T-helper 2 cell (primary cell): ENCODE data around the gene PRDX5.

Experiments used
- DNase-seq, 5 experiments: peaks; one replicate each; pipeline versions ENCODE4 v3.0.0 to v3.0.0-alpha.2; 2012 to 2022

PRDX5 gene

DNA sequence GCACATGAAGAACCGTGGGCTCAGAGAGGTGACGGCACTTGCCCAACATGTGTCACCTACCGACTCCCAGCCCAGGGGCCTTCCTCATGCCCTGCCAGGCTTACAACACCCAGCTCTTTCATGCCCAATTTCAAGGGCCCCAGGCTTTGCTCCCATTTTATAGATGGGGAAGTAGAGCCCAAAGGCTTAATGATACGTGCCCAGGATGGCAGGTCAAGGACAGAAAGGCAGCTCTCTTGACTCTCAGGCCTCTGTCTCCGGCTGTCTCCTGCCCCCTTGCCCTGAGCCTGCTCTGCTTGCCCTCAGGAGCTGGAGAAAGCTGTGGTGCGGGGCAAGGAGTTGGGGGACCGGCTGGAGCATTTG, 31.1 kb downstream of the PRDX5 start:
- DNase-seq, result no peak

DNA sequence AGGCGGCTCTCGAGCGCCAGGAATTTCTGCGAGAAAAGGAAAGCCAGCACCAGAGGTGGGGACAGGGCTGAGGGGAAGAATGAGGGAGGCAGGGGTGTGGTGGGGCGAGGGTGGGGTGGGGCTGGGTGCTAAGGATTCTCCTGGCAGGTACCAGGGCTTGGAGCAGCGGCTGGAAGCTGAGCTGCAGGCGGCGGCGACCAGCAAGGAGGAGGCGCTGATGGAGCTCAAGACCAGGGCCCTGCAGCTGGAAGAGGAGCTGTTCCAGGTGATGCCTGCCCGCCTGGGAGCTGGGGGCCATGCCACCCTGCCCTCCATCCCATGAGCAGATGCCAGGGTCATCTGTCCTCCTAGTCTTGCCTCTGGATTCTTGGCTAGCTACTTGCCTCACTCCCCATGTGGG, 31.5 kb downstream of the PRDX5 start:
- no peak for DNase-seq

DNA sequence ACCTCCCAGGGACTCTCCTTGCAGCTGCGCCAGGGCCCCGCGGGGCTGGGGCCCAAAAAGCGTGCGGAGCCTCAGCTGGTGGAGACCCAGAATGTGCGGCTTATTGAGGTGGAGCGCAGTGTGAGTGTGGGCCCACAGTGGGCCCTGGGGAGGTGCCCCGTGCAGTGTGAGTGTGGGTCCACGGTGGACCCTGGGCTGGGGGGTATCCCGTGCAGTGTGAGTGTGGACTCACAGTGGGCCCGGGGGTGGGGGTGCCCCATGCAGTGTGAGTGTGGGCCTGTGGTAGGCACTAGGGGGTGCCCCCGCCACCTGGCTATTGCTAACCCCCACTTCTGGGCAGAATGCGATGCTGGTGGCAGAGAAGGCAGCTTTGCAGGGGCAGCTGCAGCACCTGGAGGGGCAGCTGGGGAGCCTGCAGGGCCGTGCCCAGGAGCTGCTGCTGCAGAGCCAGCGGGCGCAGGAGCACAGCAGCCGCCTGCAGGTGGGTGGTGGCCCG, 33.3 kb downstream of the PRDX5 start:
- DNase-seq, result no peak

DNA sequence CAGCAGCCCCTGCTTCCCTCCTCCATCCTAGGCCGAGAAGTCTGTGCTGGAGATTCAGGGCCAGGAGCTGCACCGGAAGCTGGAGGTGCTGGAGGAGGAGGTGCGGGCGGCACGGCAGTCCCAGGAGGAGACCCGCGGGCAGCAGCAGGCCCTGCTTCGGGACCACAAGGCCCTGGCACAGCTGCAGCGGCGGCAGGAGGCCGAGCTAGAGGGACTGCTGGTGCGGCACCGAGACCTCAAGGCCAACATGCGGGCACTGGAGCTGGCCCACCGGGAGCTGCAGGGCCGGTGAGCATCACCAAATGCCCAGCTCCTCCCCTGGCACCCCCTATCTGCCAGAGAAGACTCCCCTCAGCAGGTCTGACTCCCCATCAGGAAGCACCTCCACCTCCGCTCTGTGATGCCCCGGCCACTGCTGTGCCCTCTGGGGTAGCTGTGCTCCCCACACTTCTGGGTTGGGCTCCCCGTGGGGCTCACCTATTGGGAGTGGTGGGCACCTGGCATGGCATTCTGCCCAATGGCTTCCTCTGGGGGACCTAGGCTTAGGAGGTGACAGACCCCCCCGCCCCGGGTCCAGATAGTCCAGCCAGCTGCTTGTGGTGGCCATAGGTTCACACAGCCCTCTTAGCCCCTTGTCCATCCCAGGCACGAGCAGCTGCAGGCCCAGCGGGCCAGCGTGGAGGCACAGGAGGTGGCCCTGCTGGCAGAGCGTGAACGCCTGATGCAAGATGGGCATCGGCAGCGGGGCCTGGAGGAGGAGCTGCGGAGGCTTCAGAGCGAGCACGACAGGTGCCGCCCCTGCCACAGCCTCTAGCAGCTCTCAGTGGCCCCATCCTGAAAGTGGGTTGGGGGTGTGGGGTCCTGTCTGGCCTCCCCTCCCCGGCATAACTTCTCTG, 34.4 kb downstream of the PRDX5 start:
- DNase-seq, result no peak

DNA sequence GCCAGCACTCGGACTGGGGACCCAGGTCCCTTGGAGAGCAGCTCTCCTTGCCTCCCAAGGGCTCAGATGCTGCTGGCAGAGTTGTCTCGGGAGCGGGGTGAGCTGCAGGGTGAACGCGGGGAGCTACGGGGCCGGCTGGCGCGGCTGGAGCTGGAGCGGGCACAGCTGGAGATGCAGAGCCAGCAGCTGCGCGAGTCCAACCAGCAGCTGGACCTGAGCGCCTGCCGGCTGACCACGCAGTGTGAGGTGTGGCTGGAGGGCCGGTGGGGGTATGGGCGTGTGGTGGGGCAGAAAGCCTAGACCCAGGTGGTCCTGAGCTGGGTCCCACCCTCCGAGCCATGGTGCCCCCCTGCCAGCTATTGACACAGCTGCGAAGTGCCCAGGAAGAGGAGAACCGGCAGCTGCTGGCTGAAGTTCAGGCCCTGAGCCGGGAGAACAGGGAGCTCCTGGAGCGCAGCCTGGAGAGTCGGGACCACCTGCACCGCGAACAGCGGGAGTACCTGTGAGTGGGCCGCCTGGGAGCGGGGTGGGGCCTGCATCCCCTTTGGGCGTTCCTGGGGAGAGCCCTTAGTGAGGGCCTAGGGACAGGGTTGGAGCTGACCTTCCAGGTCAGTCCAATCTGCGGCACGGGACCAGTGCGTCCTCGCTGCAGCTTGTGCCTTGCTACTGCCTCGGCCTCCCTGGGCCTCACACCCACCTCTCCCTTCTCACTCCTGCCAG, 35.2 kb downstream of the PRDX5 start:
- DNase-seq, result no peak

DNA sequence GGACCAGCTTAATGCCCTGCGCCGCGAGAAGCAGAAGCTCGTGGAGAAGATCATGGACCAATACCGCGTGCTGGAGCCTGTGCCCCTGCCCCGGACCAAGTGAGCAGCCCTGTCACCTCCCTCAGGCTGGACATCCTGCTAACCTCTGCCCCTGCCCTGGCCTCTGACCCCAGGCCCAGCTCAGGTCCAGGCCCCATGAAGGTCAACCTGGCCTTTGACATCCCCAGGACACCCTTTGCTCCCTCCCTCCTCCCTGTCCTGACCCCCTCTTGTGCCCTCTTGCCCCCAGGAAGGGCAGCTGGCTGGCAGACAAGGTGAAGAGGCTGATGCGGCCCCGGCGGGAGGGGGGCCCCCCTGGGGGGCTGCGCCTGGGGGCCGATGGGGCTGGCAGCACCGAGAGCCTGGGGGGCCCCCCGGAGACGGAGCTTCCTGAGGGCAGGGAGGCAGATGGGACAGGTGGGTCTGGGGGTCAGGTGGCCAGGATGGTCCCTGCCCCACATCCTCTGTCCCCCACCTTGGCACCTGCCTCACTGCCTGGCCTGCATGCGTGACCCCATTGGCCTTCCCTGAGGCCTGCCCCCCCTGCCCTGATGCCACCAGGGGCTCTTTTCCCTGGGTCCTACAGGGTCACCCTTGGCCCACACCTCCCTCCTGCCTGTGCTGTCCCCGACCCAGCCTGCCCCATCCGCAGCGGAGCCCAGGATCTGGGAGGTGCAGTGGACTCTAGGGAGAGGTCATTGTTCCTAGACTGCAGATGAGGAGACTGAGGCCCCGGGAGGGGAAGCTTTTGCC, 36.0 kb downstream of the PRDX5 start:
- no peak for DNase-seq

- DNase-seq, result no peak
Measured at GRCh38 chr11:64355078-64355940, 37.4 kb downstream of the PRDX5 start.

- DNase-seq, result peak in 1 of 5 experiments; percentile 38
Measured at GRCh38 chr11:64356498-64357411, 38.8 kb downstream of the PRDX5 start.

DNA sequence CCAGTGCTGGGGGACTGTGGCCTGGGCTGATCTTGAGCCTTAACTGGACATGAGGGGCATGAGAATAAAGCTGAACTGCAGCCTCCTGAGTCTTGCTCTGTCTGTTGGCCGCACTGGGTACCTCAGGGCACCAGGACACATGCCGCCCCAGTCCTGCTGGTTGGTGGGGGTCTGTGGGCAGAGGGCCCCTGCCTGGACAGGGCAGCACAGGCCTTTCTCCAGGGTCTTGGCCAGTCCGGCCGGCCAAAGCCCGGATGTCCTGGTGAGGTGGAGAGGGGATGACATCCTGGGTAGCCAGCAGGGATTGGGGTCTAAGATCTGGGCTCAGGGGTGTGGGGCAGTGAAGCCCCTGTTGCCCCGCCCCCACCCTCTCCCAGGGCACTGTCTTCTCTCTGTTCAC, 39.5 kb downstream of the PRDX5 start:
- no peak for DNase-seq

DNA sequence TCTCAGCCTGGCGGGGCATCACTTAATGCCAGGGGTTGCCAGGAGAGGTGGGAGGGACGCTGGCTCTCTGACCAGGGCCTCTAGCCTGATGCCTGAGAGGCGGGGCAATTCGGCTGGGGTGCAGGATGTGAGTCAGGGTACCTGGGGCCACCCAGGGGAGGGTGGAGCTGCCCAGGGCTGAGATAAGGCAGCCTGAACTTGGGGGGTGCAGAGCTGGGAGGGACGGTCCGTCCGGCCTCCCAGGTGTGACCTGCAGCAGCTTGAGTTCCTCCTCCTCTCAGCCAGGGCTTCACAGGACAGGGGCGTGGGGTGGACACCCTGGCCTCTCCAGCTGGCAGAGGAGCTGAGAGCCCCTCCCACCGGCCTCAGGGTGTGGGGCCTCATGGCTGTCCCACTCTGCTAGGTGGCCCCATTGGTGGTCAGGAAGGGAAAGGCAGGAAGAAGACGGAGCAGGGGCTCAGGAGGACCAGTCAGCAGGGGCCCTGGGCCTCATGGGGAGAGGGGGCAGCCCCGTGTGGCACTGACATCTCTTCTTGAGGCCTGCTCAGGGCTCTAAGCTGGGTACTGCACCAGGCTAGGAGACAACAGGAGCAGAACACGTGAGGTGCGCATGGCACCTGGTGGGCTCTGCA, 40.1 kb downstream of the PRDX5 start:
- DNase-seq, result no peak

GRCh38 chr11:64358536-64358906, 40.6 kb downstream of the PRDX5 start:
- DNase-seq, result no peak

GRCh38 chr11:64358907-64359711, 41.2 kb downstream of the PRDX5 start, which contains the start of gene RPS6KA4:
Gene RPS6KA4 (plus strand): TSS chr11:64359162. CDS start chr11:64359236, 74 bp downstream.
- peak in 4 of 5 experiments; percentile 31 to 66 (median 41) for DNase-seq

- peak in 1 of 5 experiments; percentile 77 for DNase-seq
Measured at GRCh38 chr11:64359712-64360445, 42.0 kb downstream of the PRDX5 start.

DNA sequence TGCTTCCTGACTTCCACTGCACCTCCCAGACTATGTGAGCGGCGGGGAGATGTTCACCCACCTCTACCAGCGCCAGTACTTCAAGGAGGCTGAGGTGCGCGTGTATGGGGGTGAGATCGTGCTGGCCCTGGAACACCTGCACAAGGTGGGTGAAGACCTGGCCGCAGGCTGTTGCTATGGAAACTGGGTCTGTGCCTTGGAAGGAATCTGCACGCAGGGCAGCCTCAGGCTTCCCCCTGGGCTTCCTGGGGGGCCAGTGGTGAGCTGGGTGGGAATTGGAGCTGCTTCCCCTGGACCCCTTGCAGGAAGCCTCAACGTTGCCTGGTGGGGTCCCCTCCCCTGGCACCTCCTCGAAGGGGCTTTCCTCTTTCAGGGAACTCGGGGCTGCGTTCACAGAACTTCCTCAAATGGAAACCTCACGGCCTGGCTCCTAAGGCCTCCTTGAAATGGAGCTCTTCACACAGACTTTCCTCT, 42.6 kb downstream of the PRDX5 start:
- DNase-seq, result no peak

DNA sequence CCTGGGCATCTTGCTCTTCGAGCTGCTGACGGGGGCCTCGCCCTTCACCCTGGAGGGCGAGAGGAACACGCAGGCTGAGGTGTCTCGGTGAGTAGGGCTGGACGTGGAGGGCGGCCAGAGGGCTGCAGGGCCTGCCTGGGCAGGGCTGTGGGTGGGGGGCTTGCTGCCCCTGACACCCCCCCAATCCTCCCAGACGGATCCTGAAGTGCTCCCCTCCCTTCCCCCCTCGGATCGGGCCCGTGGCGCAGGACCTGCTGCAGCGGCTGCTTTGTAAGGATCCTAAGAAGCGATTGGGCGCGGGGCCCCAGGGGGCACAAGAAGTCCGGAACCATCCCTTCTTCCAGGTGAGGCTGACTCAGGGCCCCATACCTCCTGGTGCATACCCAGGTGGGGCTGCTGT, 43.7 kb downstream of the PRDX5 start:
- DNase-seq, result no peak

GRCh38 chr11:64362339-64362738, 44.4 kb downstream of the PRDX5 start:
- no peak for DNase-seq

GRCh38 chr11:64364435-64364834, 46.5 kb downstream of the PRDX5 start:
- no peak for DNase-seq

GRCh38 chr11:64364911-64365310, 47.0 kb downstream of the PRDX5 start:
- no peak for DNase-seq

- no peak for DNase-seq
Measured at GRCh38 chr11:64366751-64367150, 48.8 kb downstream of the PRDX5 start.
